HepG2 (cell line): ENCODE measurements around the gene VIPR1. TPM values are rescaled to one million over a fixed set of nuclear protein-coding genes. Genes with fewer than 3 reads are reported as not detected.

Experiments used
- ATAC-seq: fragments of 200-7000 bp; cut with Tn5 transposase; 3 replicates; pipeline ENCODE4 v1.9.1; 2020; ENCODE audit warnings: mild to moderate bottlenecking, moderate library complexity
- BruUV-seq: library from RNA; stranded (reverse); fragments of 400-500 nt; replicated peaks from 2 replicates; lab custom pipeline; 2021; lab: Mats Ljungman, UMichigan
- CTCF ChIA-PET: fragments of 300-600 bp; formaldehyde crosslinking; extraction: SDS; loops from one replicate; lab custom pipeline; 2021; ENCODE audit warnings: low total read pairs, inconsistent platforms, low intra/inter-chr PET ratio; lab: Yijun Ruan, JAX
- POLR2A ChIA-PET: fragments of 350-600 bp; sonication (Branson Sonifier 250); formaldehyde crosslinking; loops from one replicate; lab custom pipeline; 2020; ENCODE audit warnings: antibody characterized with exemption, inconsistent platforms; lab: Yijun Ruan, JAX
- DNase-seq: peaks from one replicate; pipeline ENCODE4 v3.0.0-alpha.2; 2015; ENCODE audit warnings: low spot score
- FAIRE-seq: peaks from 3 replicates; lab custom pipeline; 2011; peaks lifted over from hg19 to GRCh38; lab: Jason Lieb, UNC
- H2AFZ ChIP-seq: one replicate; pipeline ENCODE4 v1.6.1; 2011; ENCODE audit warnings: low read length, inconsistent platforms
- H3K27ac ChIP-seq: fragments of 300-600 bp; 3 replicates; pipeline ENCODE4 v1.8.0; 2011; ENCODE audit warnings: mixed run types, mild to moderate bottlenecking, mixed read lengths, low read length, inconsistent platforms; ENCODE audit not compliant: insufficient read depth; ENCODE audit errors: extremely low read length
- H3K27me3 ChIP-seq, 2 experiments: fragments of 200-600 bp in 1 of 2; 2 replicates in 1 of 2; 3 replicates in 1 of 2; pipeline versions ENCODE4 v1.6.0 to v1.8.0; 2011; ENCODE audit warnings: low read length in 2 of 2, mild to moderate bottlenecking in 2 of 2, moderate library complexity in 2 of 2, inconsistent platforms in 1 of 2; ENCODE audit not compliant: insufficient read depth in 2 of 2, control insufficient read depth in 1 of 2
- H3K36me3 ChIP-seq, 2 experiments: fragments of 200-600 bp in 1 of 2; replicated peaks in 1 of 2; 2 replicates in 1 of 2; 3 replicates in 1 of 2; pipeline versions ENCODE4 v1.5.1 to v1.8.0; 2011; ENCODE audit warnings: low read length in 2 of 2, inconsistent platforms in 1 of 2; ENCODE audit not compliant: insufficient read depth in 2 of 2, control insufficient read depth in 1 of 2
- H3K4me1 ChIP-seq: 2 replicates; pipeline ENCODE4 v1.5.1; 2012; ENCODE audit warnings: low read length, inconsistent platforms; ENCODE audit not compliant: insufficient read depth
- H3K4me2 ChIP-seq: 2 replicates; pipeline ENCODE4 v1.6.0; 2011; ENCODE audit warnings: low read depth, low read length, inconsistent platforms
- H3K4me3 ChIP-seq, 3 experiments: fragments of 200-600 bp in 1 of 3; sonication (generic), shearing (Covaris generic) in 1 of 3; replicated peaks in 1 of 3; 2 replicates each; pipeline ENCODE4 v1.5.1; 2011 to 2016; ENCODE audit warnings: low read length in 3 of 3, inconsistent platforms in 2 of 3, low read depth in 2 of 3, mild to moderate bottlenecking in 2 of 3, control low read depth in 1 of 3, mixed read lengths in 1 of 3; ENCODE audit not compliant: insufficient read depth in 1 of 3
- H3K79me2 ChIP-seq: one replicate; pipeline ENCODE4 v1.6.1; 2011; ENCODE audit warnings: low read length, inconsistent platforms; ENCODE audit not compliant: insufficient read depth
- H3K9ac ChIP-seq: 2 replicates; pipeline ENCODE4 v1.6.0; 2011; ENCODE audit warnings: mild to moderate bottlenecking, low read depth, low read length, inconsistent platforms; ENCODE audit not compliant: insufficient read depth
- H3K9me3 ChIP-seq: 2 replicates; pipeline ENCODE4 v1.5.1; 2012; ENCODE audit warnings: mild to moderate bottlenecking, low read length
- H4K20me1 ChIP-seq: 2 replicates; pipeline ENCODE4 v1.6.0; 2011; ENCODE audit warnings: inconsistent platforms, mild to moderate bottlenecking, low read length, moderate library complexity; ENCODE audit not compliant: insufficient read depth
- FOXM1 ChIP-seq: sonication (generic); formaldehyde crosslinking; IDR thresholded peaks from 2 replicates; pipeline ENCODE4 v1.5.0; 2020; ENCODE audit warnings: missing genetic modification reagents
- HMG20B ChIP-seq: conservative IDR thresholded peaks from 2 replicates; pipeline ENCODE4 v1.6.1; 2016; ENCODE audit warnings: missing genetic modification reagents, missing compliant biosample characterization
- KAT7 ChIP-seq: IDR thresholded peaks from 2 replicates; pipeline ENCODE4 v1.6.1; 2018; ENCODE audit warnings: borderline replicate concordance, missing compliant biosample characterization
- MIER3 ChIP-seq: IDR thresholded peaks from 2 replicates; pipeline ENCODE4 v1.6.1; 2016; ENCODE audit warnings: missing compliant biosample characterization, borderline replicate concordance
- PHB2 ChIP-seq: fragments of 450-650 bp; IDR thresholded peaks from 2 replicates; pipeline ENCODE4 v1.6.1; 2018; ENCODE audit not compliant: partially characterized antibody
- PHF20 ChIP-seq: sonication (generic); formaldehyde crosslinking; IDR thresholded peaks from 2 replicates; pipeline ENCODE4 v1.5.0; 2020; ENCODE audit warnings: mild to moderate bottlenecking, missing genetic modification reagents
- RBFOX2 ChIP-seq: fragments of 200-400 bp; formaldehyde crosslinking; IDR thresholded peaks from 2 replicates; pipeline ENCODE4 v1.6.1; 2017; ENCODE audit warnings: low read depth, mild to moderate bottlenecking, low read length
- SCMH1 ChIP-seq: sonication (generic); formaldehyde crosslinking; IDR thresholded peaks from 2 replicates; pipeline ENCODE4 v1.9.0; 2021; ENCODE audit warnings: missing genetic modification reagents, mild to moderate bottlenecking, borderline replicate concordance
- ZNF253 ChIP-seq: sonication (generic); formaldehyde crosslinking; IDR thresholded peaks from 2 replicates; pipeline ENCODE4 v1.8.0; 2022; ENCODE audit warnings: mild to moderate bottlenecking, missing genetic modification reagents, borderline replicate concordance
- ZNF749 ChIP-seq: sonication (generic); formaldehyde crosslinking; IDR thresholded peaks from 2 replicates; pipeline ENCODE4 v1.8.0; 2022; ENCODE audit warnings: mild to moderate bottlenecking, missing genetic modification reagents, moderate library complexity, borderline replicate concordance
- WGBS: methylation state at CpG from one replicate; pipeline ENCODE4 v1.1.6; 2017; ENCODE audit warnings: low lambda C conversion rate; 5-methylcytosine and 5-hydroxymethylcytosine counted together
- in situ Hi-C: cut with HindIII; loops from 2 replicates; pipeline ENCODE4 v1.10.0; 2017; ENCODE audit warnings: low pct_unique_long_range_greater_than_20kb; ENCODE audit not compliant: extremely low pct_ligation_motif_present
- intact Hi-C: fragments of 100-400 bp; cut with micrococcal nuclease; formaldehyde crosslinking; loops from one replicate; pipeline ENCODE4 v1.10.0; 2022; ENCODE audit not compliant: unreplicated experiment
- polyA plus RNA-seq, 8 experiments: library from polyadenylated mRNA; depleted of rRNA in 3 of 8; stranded (reverse) in 7 of 8; unstranded in 1 of 8; fragments of >200 nt; fragmentation: Illumina TruSeq in 4 of 8; extraction: Trizol in 4 of 8; gene quantifications; 2 replicates each; pipeline versions ENCODE4 v1.2.1 to v1.2.3, GENCODE V29; 2011 to 2016; ENCODE audit warnings: low read depth in 4 of 8, missing spikeins in 1 of 8, mixed read lengths in 1 of 8; ENCODE audit not compliant: insufficient read depth in 1 of 8
- total RNA-seq, 5 experiments: library from RNA; depleted of rRNA; stranded (reverse); fragments of >200 nt; fragmentation: Illumina TruSeq; extraction: Trizol; gene quantifications; 2 replicates each; pipeline ENCODE4 v1.2.3, GENCODE V29; 2016; ENCODE audit warnings: low read depth in 1 of 5
- TF ChIP-seq, protein P1 (sequence below): IDR thresholded peaks from 2 replicates; pipeline ENCODE4 v1.6.1; 2016; ENCODE audit warnings: missing compliant biosample characterization, missing genetic modification reagents, borderline replicate concordance
- TF ChIP-seq, protein P2 (sequence below): sonication (generic); formaldehyde crosslinking; IDR thresholded peaks from 2 replicates; pipeline ENCODE4 v1.4.0; 2020; ENCODE audit warnings: missing genetic modification reagents, borderline replicate concordance

VIPR1 gene
- total and polyA plus RNA-seq, 2 of the 13 experiments (the other 11 are each of a cell fraction or from before 2014, with no cell fraction given) = 0.04 to 0.11 TPM

DNA sequence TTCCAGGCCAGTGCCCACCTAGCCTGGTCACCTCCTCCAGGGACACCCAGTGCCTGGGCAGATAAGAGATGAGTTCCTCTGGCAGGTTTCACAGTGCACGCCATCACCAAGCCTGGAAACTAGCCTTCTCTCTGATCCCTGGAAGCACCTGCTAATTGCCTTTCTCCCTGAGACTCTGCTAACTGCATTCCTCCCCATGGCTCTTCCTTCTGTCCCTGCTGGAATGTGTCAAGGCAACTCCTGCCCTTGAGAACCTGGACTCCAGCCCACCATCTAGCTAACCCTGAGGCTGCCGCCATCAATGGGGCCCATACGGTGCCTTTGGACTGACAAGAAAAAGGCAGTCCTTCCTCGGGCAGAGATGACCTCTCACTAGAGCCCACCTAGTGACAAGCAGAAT, 18.5 kb downstream of the VIPR1 start (continued):
- TF ChIP-seq, protein P1, sequence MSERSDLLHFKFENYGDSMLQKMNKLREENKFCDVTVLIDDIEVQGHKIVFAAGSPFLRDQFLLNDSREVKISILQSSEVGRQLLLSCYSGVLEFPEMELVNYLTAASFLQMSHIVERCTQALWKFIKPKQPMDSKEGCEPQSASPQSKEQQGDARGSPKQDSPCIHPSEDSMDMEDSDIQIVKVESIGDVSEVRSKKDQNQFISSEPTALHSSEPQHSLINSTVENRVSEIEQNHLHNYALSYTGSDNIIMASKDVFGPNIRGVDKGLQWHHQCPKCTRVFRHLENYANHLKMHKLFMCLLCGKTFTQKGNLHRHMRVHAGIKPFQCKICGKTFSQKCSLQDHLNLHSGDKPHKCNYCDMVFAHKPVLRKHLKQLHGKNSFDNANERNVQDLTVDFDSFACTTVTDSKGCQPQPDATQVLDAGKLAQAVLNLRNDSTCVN (CRISPR knock-in tag) = no peak
- TF ChIP-seq SCMH1 (CRISPR knock-in tag) = no peak

DNA sequence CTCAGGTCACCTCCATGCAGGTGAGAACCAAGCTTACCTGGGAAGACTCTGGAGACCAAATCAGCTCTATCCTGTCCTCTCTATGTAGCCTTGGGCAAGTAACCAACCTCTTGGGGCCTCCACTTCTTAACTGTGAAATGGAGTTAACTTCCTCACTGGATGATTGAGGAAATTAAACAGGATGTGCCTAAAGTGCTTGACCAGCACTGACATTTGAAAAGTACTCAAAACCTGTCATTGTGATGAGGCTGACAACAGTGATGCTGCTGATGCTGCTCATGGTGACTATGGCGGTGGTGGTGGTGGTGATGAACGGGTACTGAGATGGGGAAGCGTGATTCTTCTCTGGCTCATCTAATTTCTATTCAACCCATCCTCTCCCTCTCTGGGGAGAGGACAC, 22.3 kb downstream of the VIPR1 start:
- intact Hi-C loops = no loop called here
- POLR2A ChIA-PET = no interaction called here
- ATAC-seq = no peak

More for the DNA sequence above, 22.3 kb downstream of the VIPR1 start:
- H3K9me3 ChIP-seq = no peaks in the 10 kb centered on the region
- TF ChIP-seq HMG20B (no peak), PHF20 (CRISPR knock-in tag) (no peak), ZNF749 (CRISPR knock-in tag) (no peak), ZNF253 (CRISPR knock-in tag) (no peak), RBFOX2 (no peak), MIER3 (CRISPR knock-in tag) (no peak), KAT7 (CRISPR knock-in tag) (no peak), FOXM1 (no peak), PHB2 (no peak)
- TF ChIP-seq, protein P2, sequence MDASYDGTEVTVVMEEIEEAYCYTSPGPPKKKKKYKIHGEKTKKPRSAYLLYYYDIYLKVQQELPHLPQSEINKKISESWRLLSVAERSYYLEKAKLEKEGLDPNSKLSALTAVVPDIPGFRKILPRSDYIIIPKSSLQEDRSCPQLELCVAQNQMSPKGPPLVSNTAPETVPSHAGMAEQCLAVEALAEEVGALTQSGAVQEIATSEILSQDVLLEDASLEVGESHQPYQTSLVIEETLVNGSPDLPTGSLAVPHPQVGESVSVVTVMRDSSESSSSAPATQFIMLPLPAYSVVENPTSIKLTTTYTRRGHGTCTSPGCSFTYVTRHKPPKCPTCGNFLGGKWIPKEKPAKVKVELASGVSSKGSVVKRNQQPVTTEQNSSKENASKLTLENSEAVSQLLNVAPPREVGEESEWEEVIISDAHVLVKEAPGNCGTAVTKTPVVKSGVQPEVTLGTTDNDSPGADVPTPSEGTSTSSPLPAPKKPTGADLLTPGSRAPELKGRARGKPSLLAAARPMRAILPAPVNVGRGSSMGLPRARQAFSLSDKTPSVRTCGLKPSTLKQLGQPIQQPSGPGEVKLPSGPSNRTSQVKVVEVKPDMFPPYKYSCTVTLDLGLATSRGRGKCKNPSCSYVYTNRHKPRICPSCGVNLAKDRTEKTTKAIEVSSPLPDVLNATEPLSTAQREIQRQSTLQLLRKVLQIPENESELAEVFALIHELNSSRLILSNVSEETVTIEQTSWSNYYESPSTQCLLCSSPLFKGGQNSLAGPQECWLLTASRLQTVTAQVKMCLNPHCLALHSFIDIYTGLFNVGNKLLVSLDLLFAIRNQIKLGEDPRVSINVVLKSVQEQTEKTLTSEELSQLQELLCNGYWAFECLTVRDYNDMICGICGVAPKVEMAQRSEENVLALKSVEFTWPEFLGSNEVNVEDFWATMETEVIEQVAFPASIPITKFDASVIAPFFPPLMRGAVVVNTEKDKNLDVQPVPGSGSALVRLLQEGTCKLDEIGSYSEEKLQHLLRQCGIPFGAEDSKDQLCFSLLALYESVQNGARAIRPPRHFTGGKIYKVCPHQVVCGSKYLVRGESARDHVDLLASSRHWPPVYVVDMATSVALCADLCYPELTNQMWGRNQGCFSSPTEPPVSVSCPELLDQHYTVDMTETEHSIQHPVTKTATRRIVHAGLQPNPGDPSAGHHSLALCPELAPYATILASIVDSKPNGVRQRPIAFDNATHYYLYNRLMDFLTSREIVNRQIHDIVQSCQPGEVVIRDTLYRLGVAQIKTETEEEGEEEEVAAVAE (CRISPR knock-in tag) = no peak
- no peaks in the 10 kb centered on the region for H3K36me3 ChIP-seq
- no peaks in the 10 kb centered on the region for H4K20me1 ChIP-seq
- H3K9ac ChIP-seq = no peak overlapping the region
- WGBS = 66% methylated on average over 3 of the region's 3 CpGs
- no peaks in the 10 kb centered on the region for H3K79me2 ChIP-seq
- BruUV-seq = no TSS peak
- no peak overlapping the region for H3K27ac ChIP-seq
- peaks cover 10% of the 10 kb centered on the region for H3K4me1 ChIP-seq
- H3K4me3 ChIP-seq = no peak overlapping the region
- DNase-seq (no peak), FAIRE-seq (no peak)
- peaks cover 2 to 9% of the 10 kb centered on the region in 2 experiments; a peak in 2 of 5 replicates for H3K27me3 ChIP-seq
- CTCF ChIA-PET = no interaction called here
- H2AFZ ChIP-seq = no peak overlapping the region
- H3K4me2 ChIP-seq = no peak overlapping the region
- in situ Hi-C loops = no loop called here
